H1 (cell line): ENCODE measurements around the gene ZFAND6. TPM values are rescaled to one million over a fixed set of nuclear protein-coding genes. Genes with fewer than 3 reads are reported as not detected.

ENCODE experiments used
- CTCF ChIA-PET: fragments of 300-600 bp; sonication (Branson Sonifier 250); formaldehyde crosslinking; loops from one replicate; lab custom pipeline; 2021; ENCODE audit not compliant: partially characterized antibody; lab: Charles Lee
- POLR2A ChIA-PET: fragments of 300-600 bp; sonication (Branson Sonifier 250); formaldehyde crosslinking; loops from one replicate; lab custom pipeline; 2021; ENCODE audit warnings: inconsistent platforms; ENCODE audit not compliant: partially characterized antibody; lab: Charles Lee
- DNase-seq, 2 experiments: peaks; one replicate each; pipeline versions ENCODE4 v3.0.0 to v3.0.0-alpha.2; 2010 to 2022; ENCODE audit warnings: low spot score in 2 of 2, low read depth in 1 of 2, mixed read lengths in 1 of 2
- FAIRE-seq: peaks from 2 replicates; lab custom pipeline; 2011; peaks lifted over from hg19 to GRCh38; lab: Jason Lieb, UNC
- H2AFZ ChIP-seq: 2 replicates; pipeline ENCODE4 v1.8.1; 2012; ENCODE audit warnings: low read length, inconsistent platforms
- H2AK5ac ChIP-seq: 2 replicates; pipeline ENCODE4 v1.6.1; 2013; ENCODE audit warnings: low read depth, low read length
- H2BK120ac ChIP-seq: replicated peaks from 2 replicates; pipeline ENCODE3; 2013; ENCODE audit warnings: low read depth, low read length, inconsistent platforms
- H2BK12ac ChIP-seq: 2 replicates; pipeline ENCODE4 v1.6.1; 2013; ENCODE audit warnings: low read depth, low read length
- H2BK15ac ChIP-seq: 2 replicates; pipeline ENCODE4 v1.6.1; 2013; ENCODE audit warnings: low read length
- H2BK20ac ChIP-seq: 2 replicates; pipeline ENCODE4 v1.6.1; 2013; ENCODE audit warnings: low read length
- H2BK5ac ChIP-seq: 2 replicates; pipeline ENCODE4 v1.6.1; 2013; ENCODE audit warnings: low read depth, low read length
- H3K14ac ChIP-seq: 2 replicates; pipeline ENCODE4 v1.6.1; 2013; ENCODE audit warnings: inconsistent platforms; ENCODE audit not compliant: insufficient read length
- H3K18ac ChIP-seq: 2 replicates; pipeline ENCODE4 v1.6.1; 2013; ENCODE audit warnings: low read length; ENCODE audit errors: extremely low read depth
- H3K23ac ChIP-seq: 2 replicates; pipeline ENCODE4 v1.6.1; 2013; ENCODE audit warnings: inconsistent platforms; ENCODE audit not compliant: insufficient read length
- H3K23me2 ChIP-seq: 2 replicates; pipeline ENCODE4 v1.6.1; 2013; ENCODE audit warnings: low read depth, low read length
- H3K27ac ChIP-seq: 2 replicates; pipeline ENCODE4 v1.6.1; 2011; ENCODE audit warnings: low read depth, low read length, inconsistent platforms
- H3K27me3 ChIP-seq, 4 experiments: replicated peaks in 1 of 4; 1 replicate in 1 of 4; 2 replicates in 3 of 4; pipeline versions ENCODE4 v1.6.1 to v1.8.1; 2011 to 2013; ENCODE audit warnings: low read length in 3 of 4, mild to moderate bottlenecking in 3 of 4, inconsistent platforms in 2 of 4, mixed read lengths in 2 of 4, moderate library complexity in 1 of 4; ENCODE audit not compliant: control insufficient read depth in 3 of 4, insufficient read depth in 3 of 4; ENCODE audit errors: extremely low read depth in 1 of 4
- H3K36me3 ChIP-seq, 4 experiments: 2 replicates each; pipeline versions ENCODE4 v1.6.1 to v1.8.1; 2011 to 2013; ENCODE audit warnings: mild to moderate bottlenecking in 4 of 4, low read length in 3 of 4, moderate library complexity in 2 of 4, control low read depth in 1 of 4, inconsistent platforms in 1 of 4; ENCODE audit not compliant: insufficient read depth in 4 of 4, control insufficient read depth in 2 of 4
- H3K4ac ChIP-seq: replicated peaks from 2 replicates; pipeline ENCODE3; 2013; ENCODE audit warnings: low read length, low read depth, mixed read lengths, inconsistent platforms; ENCODE audit not compliant: insufficient read length
- H3K4me1 ChIP-seq, 4 experiments: replicated peaks in 1 of 4; 1 replicate in 1 of 4; 2 replicates in 3 of 4; pipeline versions ENCODE4 v1.6.1 to v1.8.1; 2011 to 2013; ENCODE audit warnings: low read length in 3 of 4, inconsistent platforms in 2 of 4, mixed read lengths in 1 of 4; ENCODE audit not compliant: insufficient read depth in 4 of 4, control insufficient read depth in 3 of 4
- H3K4me2 ChIP-seq, 2 experiments: 2 replicates each; pipeline versions ENCODE4 v1.6.1 to v1.8.1; 2011 to 2013; ENCODE audit warnings: low read depth in 2 of 2, low read length in 2 of 2, control low read depth in 1 of 2, inconsistent platforms in 1 of 2, mild to moderate bottlenecking in 1 of 2; ENCODE audit not compliant: insufficient read depth in 1 of 2
- H3K4me3 ChIP-seq, 4 experiments: fragments of 200-600, 300-600 bp in 1 of 4; sonication (generic), shearing (Covaris generic), sonication (Bioruptor Twin) in 1 of 4; 2 replicates each; pipeline versions ENCODE4 v1.5.1 to v1.8.1; 2011 to 2016; ENCODE audit warnings: low read length in 4 of 4, low read depth in 3 of 4, control low read depth in 2 of 4, inconsistent platforms in 2 of 4, mild to moderate bottlenecking in 2 of 4, mixed read lengths in 1 of 4, moderate library complexity in 1 of 4; ENCODE audit not compliant: insufficient read depth in 2 of 4; ENCODE audit errors: extremely low read depth in 1 of 4
- H3K56ac ChIP-seq: replicated peaks from 2 replicates; pipeline ENCODE3; 2013; ENCODE audit warnings: low read depth, mild to moderate bottlenecking, mixed read lengths, low read length, inconsistent platforms; ENCODE audit not compliant: insufficient read length
- H3K79me1 ChIP-seq: 2 replicates; pipeline ENCODE4 v1.6.1; 2013; ENCODE audit warnings: low read depth, low read length, control low read depth
- H3K79me2 ChIP-seq, 2 experiments: 2 replicates each; pipeline versions ENCODE4 v1.6.1 to v1.8.1; 2012 to 2013; ENCODE audit warnings: low read length in 2 of 2, mild to moderate bottlenecking in 2 of 2, inconsistent platforms in 1 of 2; ENCODE audit not compliant: insufficient read depth in 2 of 2, control insufficient read depth in 1 of 2
- H3K9ac ChIP-seq, 4 experiments: replicated peaks in 1 of 4; 1 replicate in 1 of 4; 2 replicates in 3 of 4; pipeline versions ENCODE4 v1.6.1 to v1.8.1; 2011 to 2013; ENCODE audit warnings: low read depth in 3 of 4, low read length in 3 of 4, control low read depth in 2 of 4, mild to moderate bottlenecking in 2 of 4, moderate library complexity in 2 of 4, inconsistent platforms in 1 of 4; ENCODE audit errors: extremely low read depth in 1 of 4
- H3K9me3 ChIP-seq, 2 experiments: 2 replicates each; pipeline versions ENCODE4 v1.6.1 to v1.8.1; 2012 to 2013; ENCODE audit warnings: mild to moderate bottlenecking in 2 of 2, moderate library complexity in 2 of 2, control low read depth in 1 of 2, inconsistent platforms in 1 of 2, low read depth in 1 of 2, low read length in 1 of 2, mixed read lengths in 1 of 2; ENCODE audit not compliant: insufficient read depth in 2 of 2
- H4K20me1 ChIP-seq, 2 experiments: replicated peaks in 1 of 2; 2 replicates each; pipeline versions ENCODE3 to v1.8.1; 2011 to 2013; ENCODE audit warnings: inconsistent platforms in 2 of 2, low read length in 2 of 2, mild to moderate bottlenecking in 1 of 2; ENCODE audit not compliant: insufficient read depth in 2 of 2, control insufficient read depth in 1 of 2
- H4K5ac ChIP-seq: 2 replicates; pipeline ENCODE4 v1.6.1; 2013; ENCODE audit warnings: low read length, low read depth, mixed read lengths, inconsistent platforms; ENCODE audit not compliant: insufficient read length
- H4K8ac ChIP-seq: 2 replicates; pipeline ENCODE4 v1.8.0; 2013; ENCODE audit warnings: mild to moderate bottlenecking, moderate library complexity, low read length, inconsistent platforms; ENCODE audit not compliant: insufficient read depth; ENCODE audit errors: extremely low read depth
- H4K91ac ChIP-seq: replicated peaks from 2 replicates; pipeline ENCODE3; 2013; ENCODE audit warnings: low read length, mixed read lengths, inconsistent platforms; ENCODE audit not compliant: insufficient read length
- CEBPB ChIP-seq: IDR thresholded peaks from 2 replicates; pipeline ENCODE4 v1.6.1; 2012; ENCODE audit warnings: low read depth, low read length
- EGR1 ChIP-seq: IDR thresholded peaks from 2 replicates; pipeline ENCODE4 v1.6.1; 2011; ENCODE audit warnings: low read depth, low read length, borderline replicate concordance
- EZH2 ChIP-seq: fragments of 200-600 bp; sonication (generic); IDR thresholded peaks from 2 replicates; pipeline ENCODE4 v1.7.1; 2012; ENCODE audit warnings: low read depth, mild to moderate bottlenecking, moderate library complexity, low read length, inconsistent platforms; ENCODE audit not compliant: severe bottlenecking
- FOSL1 ChIP-seq: IDR thresholded peaks from 2 replicates; pipeline ENCODE4 v1.6.1; 2011; ENCODE audit warnings: mild to moderate bottlenecking, low read depth, low read length, moderate library complexity; ENCODE audit not compliant: insufficient read depth
- JUND ChIP-seq: IDR thresholded peaks from 2 replicates; pipeline ENCODE4 v1.6.1; 2011; ENCODE audit warnings: mild to moderate bottlenecking, improper control_type of control experiment, low read length
- KDM1A ChIP-seq: fragments of 200-600, 300-600 bp; sonication (generic); IDR thresholded peaks from 2 replicates; pipeline ENCODE4 v1.7.1; 2016; ENCODE audit warnings: mild to moderate bottlenecking, low read length, borderline replicate concordance
- NRF1 ChIP-seq: IDR thresholded peaks from 2 replicates; pipeline ENCODE4 v1.6.1; 2011; ENCODE audit warnings: mild to moderate bottlenecking, low read depth, low read length, improper control_type of control experiment
- POU5F1 ChIP-seq: IDR thresholded peaks from 2 replicates; pipeline ENCODE4 v1.6.1; 2011; ENCODE audit warnings: low read depth, mild to moderate bottlenecking, low read length, moderate library complexity
- RBBP5 ChIP-seq: IDR thresholded peaks from 2 replicates; pipeline ENCODE4 v1.7.1; 2012; ENCODE audit warnings: low read depth, mild to moderate bottlenecking, inconsistent platforms, low read length, moderate library complexity, borderline replicate concordance
- SAP30 ChIP-seq: fragments of 300-600 bp; sonication (generic); IDR thresholded peaks from 2 replicates; pipeline ENCODE4 v1.7.1; 2012; ENCODE audit warnings: low read length, moderate library complexity, mild to moderate bottlenecking, inconsistent platforms; ENCODE audit not compliant: insufficient read depth, insufficient replicate concordance
- SUZ12 ChIP-seq: fragments of 200-600 bp; sonication (generic); IDR thresholded peaks from 2 replicates; pipeline ENCODE4 v1.6.1; 2012; ENCODE audit warnings: mild to moderate bottlenecking, inconsistent platforms, low read length, moderate library complexity, mixed read lengths
- TEAD4 ChIP-seq: IDR thresholded peaks from 2 replicates; pipeline ENCODE4 v1.6.1; 2012; ENCODE audit warnings: low read depth, low read length, inconsistent platforms, mixed read lengths
- WGBS, 2 experiments: shearing (Covaris generic) in 1 of 2; methylation state at CpG; one replicate each; pipeline versions ENCODE4 v1.1.6 to v1.1.7; 2013 to 2015; ENCODE audit warnings: low lambda C conversion rate in 2 of 2, mixed read lengths in 2 of 2, inconsistent platforms in 1 of 2, low coverage in 1 of 2, missing lambda C conversion rate in 1 of 2; ENCODE audit not compliant: insufficient replicate concordance in 2 of 2, insufficient coverage in 1 of 2, insufficient read length in 1 of 2; ENCODE audit errors: extremely low coverage in 1 of 2, missing lambda C conversion rate in 1 of 2; 5-methylcytosine and 5-hydroxymethylcytosine counted together
- polyA plus RNA-seq, 7 experiments: library from polyadenylated mRNA; depleted of rRNA in 3 of 7; stranded (reverse) in 5 of 7; unstranded in 2 of 7; fragments of >200 nt in 5 of 7; fragments of 200-250 nt in 2 of 7; gene quantifications; 1 replicate in 5 of 7; 2 replicates in 1 of 7; 4 replicates in 1 of 7; pipeline versions ENCODE4 v1.2.1 to v1.2.3, GENCODE V29; 2011 to 2013; ENCODE audit warnings: missing spikeins in 2 of 7, mixed read lengths in 2 of 7
- total RNA-seq: library from RNA; stranded (reverse); fragmentation: NEBNext Ultra II Directional; extraction: Animal tissue kit (Norgen Biotek cat#: 25700); gene quantifications from 2 replicates; pipeline ENCODE4 v1.2.1, GENCODE V29; 2021
- TF ChIP-seq, protein P1 (sequence below): IDR thresholded peaks from 2 replicates; pipeline ENCODE4 v1.6.1; 2011; ENCODE audit warnings: low read length, improper control_type of control experiment

ZFAND6 gene
- total and polyA plus RNA-seq, 2 of the 8 experiments (the other 6 are each of a cell fraction or from before 2014, with no cell fraction given): 136 to 237 TPM

DNA sequence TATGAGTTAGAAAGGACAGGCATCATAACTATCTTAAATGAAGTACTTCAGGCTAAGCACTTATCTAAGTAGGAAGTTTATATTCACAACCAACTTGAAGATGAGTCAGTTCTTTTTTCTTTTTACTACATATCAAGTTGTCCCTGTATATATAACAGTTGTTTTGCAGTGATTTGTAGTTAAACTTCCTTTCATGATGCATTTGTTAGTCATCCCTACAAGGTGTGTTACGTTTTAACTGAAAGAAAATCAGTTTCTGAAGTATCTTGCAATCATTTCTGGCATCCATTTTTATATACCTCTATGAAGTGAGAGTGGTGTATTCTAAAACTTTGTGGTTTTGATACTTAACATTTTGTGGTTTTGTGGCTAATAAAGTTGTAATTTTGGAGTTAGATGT is 46.1 kb downstream of the ZFAND6 start:
- peaks cover 0 to 6% (median 0%) of the 10 kb centered on the region in 4 experiments; a peak in 2 of 7 replicates for H3K4me1 ChIP-seq
- no peak overlapping the region for H2BK20ac ChIP-seq
- H3K23me2 ChIP-seq: no peaks in the 10 kb centered on the region; the same call in 1 of the 2 replicates
- ChIA-PET POLR2A (interaction anchor here (1.2 kb wide), 1 partner anchor 10 kb away, joined by 4 read pairs; no protein-coding TSS in a partner anchor), CTCF (interaction anchor here (4.2 kb wide), 1 partner anchor 16 kb away, joined by 20 read pairs; no protein-coding TSS in a partner anchor)
- no peak overlapping the region for H2BK5ac ChIP-seq
- no peak overlapping the region for H3K4me3 ChIP-seq
- 81% methylated on average over 1 of the region's 1 CpG; no CpG with 5 or more reads in 1 of the 2 experiments for WGBS, 2 experiments
- no peak overlapping the region for H3K27ac ChIP-seq
- no peak overlapping the region for H2BK12ac ChIP-seq
- no peak overlapping the region for H4K8ac ChIP-seq
- H2BK120ac ChIP-seq: no peak overlapping the region
- no peak overlapping the region for H4K91ac ChIP-seq
- no peaks in the 10 kb centered on the region for H3K27me3 ChIP-seq
- no peak overlapping the region for H3K4ac ChIP-seq
- no peak overlapping the region for H3K18ac ChIP-seq
- H3K23ac ChIP-seq: no peak overlapping the region
- H3K4me2 ChIP-seq: no peak overlapping the region
- H3K14ac ChIP-seq: no peak overlapping the region
- no peak overlapping the region for H3K9ac ChIP-seq
- H2AK5ac ChIP-seq: no peak overlapping the region
- H2BK15ac ChIP-seq: no peak overlapping the region
- no peak overlapping the region for H3K56ac ChIP-seq
- peaks cover 0 to 93% of the 10 kb centered on the region in 2 experiments; a peak in 3 of 4 replicates for H3K79me2 ChIP-seq
- FAIRE-seq: no peak
- H3K79me1 ChIP-seq: no peaks in the 10 kb centered on the region; the same call in 1 of the 2 replicates
- no peaks in the 10 kb centered on the region; a peak in 1 of 8 replicates for H3K36me3 ChIP-seq
- peaks cover 2 to 9% of the 10 kb centered on the region in 2 experiments for H4K20me1 ChIP-seq
- H2AFZ ChIP-seq: no peak overlapping the region
- no peak for DNase-seq
- H4K5ac ChIP-seq: no peak overlapping the region
- no peaks in the 10 kb centered on the region for H3K9me3 ChIP-seq
- TF ChIP-seq EZH2: no peak
- TF ChIP-seq JUND: no peak
- no peak for TF ChIP-seq KDM1A
- no peak for TF ChIP-seq SUZ12
- TF ChIP-seq, protein P1, sequence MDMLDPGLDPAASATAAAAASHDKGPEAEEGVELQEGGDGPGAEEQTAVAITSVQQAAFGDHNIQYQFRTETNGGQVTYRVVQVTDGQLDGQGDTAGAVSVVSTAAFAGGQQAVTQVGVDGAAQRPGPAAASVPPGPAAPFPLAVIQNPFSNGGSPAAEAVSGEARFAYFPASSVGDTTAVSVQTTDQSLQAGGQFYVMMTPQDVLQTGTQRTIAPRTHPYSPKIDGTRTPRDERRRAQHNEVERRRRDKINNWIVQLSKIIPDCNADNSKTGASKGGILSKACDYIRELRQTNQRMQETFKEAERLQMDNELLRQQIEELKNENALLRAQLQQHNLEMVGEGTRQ: no peak
- no peak for TF ChIP-seq NRF1
- TF ChIP-seq RBBP5: no peak
- TF ChIP-seq EGR1: no peak
- no peak for TF ChIP-seq CEBPB
- no peak for TF ChIP-seq POU5F1
- no peak for TF ChIP-seq TEAD4
- no peak for TF ChIP-seq SAP30
- TF ChIP-seq FOSL1: no peak
